GM12878 (cell line): ENCODE results near the gene RAB31. TPM values are rescaled to one million over a fixed set of nuclear protein-coding genes. Genes with fewer than 3 reads are reported as not detected.

ENCODE experiments used
- ATAC-seq: fragments of 200-7000 bp; cut with Tn5 transposase; 3 replicates; pipeline ENCODE4 v1.9.1; 2020; ENCODE audit warnings: mild to moderate bottlenecking, moderate library complexity
- BruUV-seq: library from RNA; stranded (reverse); fragments of 400-500 nt; replicated peaks from 2 replicates; lab custom pipeline; 2021; lab: Mats Ljungman, UMichigan
- CTCF ChIA-PET: fragments of 300-600 bp; sonication (Branson Sonifier 250); formaldehyde crosslinking; extraction: SDS; loops from one replicate; lab custom pipeline; 2021; ENCODE audit warnings: inconsistent platforms; lab: Yijun Ruan, JAX
- POLR2A ChIA-PET: fragments of 350-600 bp; formaldehyde crosslinking; extraction: SDS; loops from one replicate; lab custom pipeline; 2021; ENCODE audit warnings: inconsistent platforms; lab: Charles Lee
- RAD21 ChIA-PET: fragments of 300-600 bp; sonication (Branson Sonifier 250); formaldehyde crosslinking; loops from one replicate; lab custom pipeline; 2023; ENCODE audit warnings: antibody characterized with exemption; ENCODE audit not compliant: unreplicated experiment; lab: Charles Lee
- SMC1A ChIA-PET: fragments of 300-600 bp; sonication (Branson Sonifier 250); formaldehyde crosslinking; loops from one replicate; lab custom pipeline; 2023; ENCODE audit not compliant: unreplicated experiment, uncharacterized antibody; lab: Charles Lee
- DNase-seq: peaks from one replicate; pipeline ENCODE4 v3.0.0-alpha.2; 2011; ENCODE audit warnings: low read depth, low spot score
- FAIRE-seq: peaks from 3 replicates; lab custom pipeline; 2011; peaks lifted over from hg19 to GRCh38; lab: Jason Lieb, UNC
- H2AFZ ChIP-seq: 2 replicates; pipeline ENCODE4 v1.6.0; 2011; ENCODE audit warnings: low read depth, low read length, control low read depth; ENCODE audit not compliant: control insufficient read depth
- H3K27ac ChIP-seq: 2 replicates; pipeline ENCODE4 v1.5.1; 2011; ENCODE audit warnings: control low read depth; ENCODE audit not compliant: control insufficient read depth, insufficient read depth
- H3K27me3 ChIP-seq, 2 experiments: replicated peaks in 1 of 2; 2 replicates each; pipeline versions ENCODE4 v1.6.0 to v1.6.1; 2011; ENCODE audit warnings: low read length in 1 of 2; ENCODE audit not compliant: control insufficient read depth in 2 of 2, insufficient read depth in 2 of 2
- H3K36me3 ChIP-seq, 2 experiments: 2 replicates each; pipeline ENCODE4 v1.5.1; 2011; ENCODE audit warnings: low read length in 1 of 2; ENCODE audit not compliant: control insufficient read depth in 2 of 2, insufficient read depth in 2 of 2
- H3K4me1 ChIP-seq: 2 replicates; pipeline ENCODE4 v1.6.1; 2011; ENCODE audit warnings: mild to moderate bottlenecking, low read length, moderate library complexity, mixed read lengths; ENCODE audit not compliant: control insufficient read depth, insufficient read depth
- H3K4me2 ChIP-seq: 2 replicates; pipeline ENCODE4 v1.6.0; 2011; ENCODE audit warnings: control low read depth; ENCODE audit not compliant: control insufficient read depth, insufficient read depth
- H3K4me3 ChIP-seq: fragments of 200-600 bp; sonication (generic); 2 replicates; pipeline ENCODE4 v1.5.1; 2016
- H3K79me2 ChIP-seq: 2 replicates; pipeline ENCODE4 v1.6.0; 2011; ENCODE audit warnings: low read length; ENCODE audit not compliant: control insufficient read depth, insufficient read depth
- H3K9ac ChIP-seq: 2 replicates; pipeline ENCODE4 v1.8.0; 2011; ENCODE audit warnings: low read length, control low read depth, mixed read lengths; ENCODE audit not compliant: control insufficient read depth, insufficient read depth
- H3K9me3 ChIP-seq: replicated peaks from 3 replicates; pipeline ENCODE4 v1.5.1; 2011; ENCODE audit warnings: mild to moderate bottlenecking, low read length; ENCODE audit not compliant: control insufficient read depth, insufficient read depth
- H4K20me1 ChIP-seq: 2 replicates; pipeline ENCODE4 v1.6.0; 2011; ENCODE audit not compliant: control insufficient read depth, insufficient read depth
- BMI1 ChIP-seq: fragments of 450-650 bp; IDR thresholded peaks from 2 replicates; pipeline ENCODE4 v1.6.1; 2016; ENCODE audit warnings: mild to moderate bottlenecking, moderate library complexity, borderline replicate concordance
- CREB1 ChIP-seq: IDR thresholded peaks from 2 replicates; pipeline ENCODE4 v1.6.1; 2012; ENCODE audit warnings: low read depth, mild to moderate bottlenecking, inconsistent platforms
- HCFC1 ChIP-seq: fragments of 150-350 bp; IDR thresholded peaks from 2 replicates; pipeline ENCODE4 v1.6.1; 2014; ENCODE audit warnings: low read length
- LARP7 ChIP-seq: fragments of 450-650 bp; IDR thresholded peaks from 2 replicates; pipeline ENCODE4 v1.6.1; 2017; ENCODE audit warnings: mild to moderate bottlenecking
- MXI1 ChIP-seq: fragments of 150-350 bp; IDR thresholded peaks from 2 replicates; pipeline ENCODE4 v1.6.1; 2011; ENCODE audit warnings: low read depth, mild to moderate bottlenecking, inconsistent platforms, low read length, improper control_type of control experiment
- NBN ChIP-seq: fragments of 450-650 bp; IDR thresholded peaks from 2 replicates; pipeline ENCODE4 v1.6.1; 2016
- NFYA ChIP-seq: IDR thresholded peaks from 2 replicates; pipeline ENCODE4 v1.6.1; 2011; ENCODE audit warnings: low read depth, mild to moderate bottlenecking, low read length, improper control_type of control experiment, borderline replicate concordance
- POU2F2 ChIP-seq: IDR thresholded peaks from 3 replicates; pipeline ENCODE4 v1.6.1; 2011; ENCODE audit warnings: low read depth, mild to moderate bottlenecking, low read length, borderline replicate concordance
- STAT3 ChIP-seq: IDR thresholded peaks from 2 replicates; pipeline ENCODE4 v1.6.1; 2011; ENCODE audit warnings: low read depth, low read length, improper control_type of control experiment
- WRNIP1 ChIP-seq: IDR thresholded peaks from 2 replicates; pipeline ENCODE4 v1.6.1; 2011; ENCODE audit warnings: low read depth, low read length, improper control_type of control experiment, borderline replicate concordance
- ZNF217 ChIP-seq: fragments of 450-650 bp; IDR thresholded peaks from 2 replicates; pipeline ENCODE4 v1.6.1; 2017; ENCODE audit warnings: antibody characterized with exemption, mild to moderate bottlenecking
- in situ Hi-C: fragments of 300-500 bp; cut with MboI; formaldehyde crosslinking; loops from 9 replicates; pipeline ENCODE4 v1.14.3; 2018; ENCODE audit warnings: mixed read lengths
- intact Hi-C: fragments of 100-400 bp; cut with micrococcal nuclease; formaldehyde crosslinking; loops from one replicate; pipeline ENCODE4 v1.14.2; 2022; ENCODE audit not compliant: unreplicated experiment
- polyA plus RNA-seq, 11 experiments: library from polyadenylated mRNA; depleted of rRNA in 4 of 11; unstranded in 6 of 11; stranded (reverse) in 5 of 11; fragments of >200 nt; fragmentation: Nextera tagmentation in 4 of 11; fragmentation: Illumina TruSeq in 1 of 11; extraction: Ambion mirVana in 4 of 11; extraction: Trizol in 1 of 11; gene quantifications; 1 replicate in 1 of 11; 2 replicates in 10 of 11; pipeline versions ENCODE4 v1.2.1 to v1.2.3, GENCODE V29; 2011 to 2016; ENCODE audit warnings: inconsistent platforms in 2 of 11, missing spikeins in 2 of 11, low read depth in 1 of 11
- total RNA-seq, 4 experiments: library from RNA; depleted of rRNA in 3 of 4; stranded (reverse); fragments of >200 nt in 3 of 4; fragmentation: Illumina TruSeq in 1 of 4; extraction: Trizol in 1 of 4; gene quantifications; 2 replicates each; pipeline versions ENCODE4 v1.2.1 to v1.2.3, GENCODE V29; 2013 to 2021
- TF ChIP-seq, protein P1 (sequence below): fragments of 450-650 bp; IDR thresholded peaks from 2 replicates; pipeline ENCODE4 v1.6.1; 2018; ENCODE audit warnings: mild to moderate bottlenecking, low read depth, moderate library complexity; ENCODE audit not compliant: partially characterized antibody
- TF ChIP-seq, protein P2 (sequence below): fragments of 450-650 bp; IDR thresholded peaks from 2 replicates; pipeline ENCODE4 v1.6.1; 2016; ENCODE audit warnings: mild to moderate bottlenecking
- TF ChIP-seq, protein P3 (sequence below): IDR thresholded peaks from 2 replicates; pipeline ENCODE4 v1.6.1; 2012; ENCODE audit warnings: mild to moderate bottlenecking, low read depth, low read length
- TF ChIP-seq, protein P4 (sequence below): fragments of 450-650 bp; IDR thresholded peaks from 2 replicates; pipeline ENCODE4 v1.6.1; 2017; ENCODE audit warnings: mild to moderate bottlenecking, moderate library complexity

The RAB31 gene
- total and polyA plus RNA-seq, 10 of the 15 experiments (the other 5 are each of a cell fraction or from before 2014, with no cell fraction given) = 0.80 to 23.3 (median 12.2) TPM

DNA sequence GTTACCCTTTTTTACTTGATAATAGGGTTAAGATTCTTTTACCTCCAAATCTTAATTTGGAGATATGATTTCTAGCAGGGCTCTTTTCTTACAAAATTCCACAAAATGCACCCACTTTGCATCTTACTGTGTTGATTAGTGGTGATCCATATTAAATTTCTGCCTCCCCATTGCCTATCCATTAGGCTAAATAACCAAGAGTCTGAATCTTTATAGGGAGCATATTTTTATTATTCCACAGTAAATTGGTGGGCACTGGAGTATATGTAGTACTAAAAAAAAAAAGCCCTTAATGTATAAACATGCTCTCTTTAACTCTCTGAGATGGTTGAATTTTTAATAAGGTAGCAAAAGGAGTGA, 169.5 kb downstream of the RAB31 start:
- intact Hi-C loops (loop anchor here (10.0 kb wide), 1 partner anchor 67 kb away; no protein-coding TSS in a partner anchor), in situ Hi-C loops (no loop called here)
- FAIRE-seq = no peak
- RAD21 ChIA-PET = no interaction called here
- no peak for DNase-seq
- Histone ChIP-seq H3K9me3 (no peaks in the 10 kb centered on the region; the same call in 2 of the 3 replicates), H3K79me2 (no peaks in the 10 kb centered on the region), H3K9ac (no peak overlapping the region), H3K27ac (no peak overlapping the region), H3K27me3 (no peaks in the 10 kb centered on the region; a peak in 1 of 4 replicates), H3K4me2 (no peak overlapping the region), H4K20me1 (no peaks in the 10 kb centered on the region), H2AFZ (no peak overlapping the region), H3K4me3 (no peak overlapping the region), H3K36me3 (no peaks in the 10 kb centered on the region), H3K4me1 (no peaks in the 10 kb centered on the region)
- POLR2A ChIA-PET = no interaction called here
- ATAC-seq = no peak
- CTCF ChIA-PET = no interaction called here
- BruUV-seq = no TSS peak
- SMC1A ChIA-PET = no interaction called here
- TF ChIP-seq, protein P1, sequence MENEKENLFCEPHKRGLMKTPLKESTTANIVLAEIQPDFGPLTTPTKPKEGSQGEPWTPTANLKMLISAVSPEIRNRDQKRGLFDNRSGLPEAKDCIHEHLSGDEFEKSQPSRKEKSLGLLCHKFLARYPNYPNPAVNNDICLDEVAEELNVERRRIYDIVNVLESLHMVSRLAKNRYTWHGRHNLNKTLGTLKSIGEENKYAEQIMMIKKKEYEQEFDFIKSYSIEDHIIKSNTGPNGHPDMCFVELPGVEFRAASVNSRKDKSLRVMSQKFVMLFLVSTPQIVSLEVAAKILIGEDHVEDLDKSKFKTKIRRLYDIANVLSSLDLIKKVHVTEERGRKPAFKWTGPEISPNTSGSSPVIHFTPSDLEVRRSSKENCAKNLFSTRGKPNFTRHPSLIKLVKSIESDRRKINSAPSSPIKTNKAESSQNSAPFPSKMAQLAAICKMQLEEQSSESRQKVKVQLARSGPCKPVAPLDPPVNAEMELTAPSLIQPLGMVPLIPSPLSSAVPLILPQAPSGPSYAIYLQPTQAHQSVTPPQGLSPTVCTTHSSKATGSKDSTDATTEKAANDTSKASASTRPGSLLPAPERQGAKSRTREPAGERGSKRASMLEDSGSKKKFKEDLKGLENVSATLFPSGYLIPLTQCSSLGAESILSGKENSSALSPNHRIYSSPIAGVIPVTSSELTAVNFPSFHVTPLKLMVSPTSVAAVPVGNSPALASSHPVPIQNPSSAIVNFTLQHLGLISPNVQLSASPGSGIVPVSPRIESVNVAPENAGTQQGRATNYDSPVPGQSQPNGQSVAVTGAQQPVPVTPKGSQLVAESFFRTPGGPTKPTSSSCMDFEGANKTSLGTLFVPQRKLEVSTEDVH = no peak
- TF ChIP-seq HCFC1 (no peak), CREB1 (no peak), MXI1 (no peak), STAT3 (no peak), NFYA (no peak), POU2F2 (no peak), WRNIP1 (no peak), LARP7 (no peak), NBN (no peak), BMI1 (no peak), ZNF217 (no peak)
- TF ChIP-seq, protein P2, sequence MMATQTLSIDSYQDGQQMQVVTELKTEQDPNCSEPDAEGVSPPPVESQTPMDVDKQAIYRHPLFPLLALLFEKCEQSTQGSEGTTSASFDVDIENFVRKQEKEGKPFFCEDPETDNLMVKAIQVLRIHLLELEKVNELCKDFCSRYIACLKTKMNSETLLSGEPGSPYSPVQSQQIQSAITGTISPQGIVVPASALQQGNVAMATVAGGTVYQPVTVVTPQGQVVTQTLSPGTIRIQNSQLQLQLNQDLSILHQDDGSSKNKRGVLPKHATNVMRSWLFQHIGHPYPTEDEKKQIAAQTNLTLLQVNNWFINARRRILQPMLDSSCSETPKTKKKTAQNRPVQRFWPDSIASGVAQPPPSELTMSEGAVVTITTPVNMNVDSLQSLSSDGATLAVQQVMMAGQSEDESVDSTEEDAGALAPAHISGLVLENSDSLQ = no peak
- TF ChIP-seq, protein P3, sequence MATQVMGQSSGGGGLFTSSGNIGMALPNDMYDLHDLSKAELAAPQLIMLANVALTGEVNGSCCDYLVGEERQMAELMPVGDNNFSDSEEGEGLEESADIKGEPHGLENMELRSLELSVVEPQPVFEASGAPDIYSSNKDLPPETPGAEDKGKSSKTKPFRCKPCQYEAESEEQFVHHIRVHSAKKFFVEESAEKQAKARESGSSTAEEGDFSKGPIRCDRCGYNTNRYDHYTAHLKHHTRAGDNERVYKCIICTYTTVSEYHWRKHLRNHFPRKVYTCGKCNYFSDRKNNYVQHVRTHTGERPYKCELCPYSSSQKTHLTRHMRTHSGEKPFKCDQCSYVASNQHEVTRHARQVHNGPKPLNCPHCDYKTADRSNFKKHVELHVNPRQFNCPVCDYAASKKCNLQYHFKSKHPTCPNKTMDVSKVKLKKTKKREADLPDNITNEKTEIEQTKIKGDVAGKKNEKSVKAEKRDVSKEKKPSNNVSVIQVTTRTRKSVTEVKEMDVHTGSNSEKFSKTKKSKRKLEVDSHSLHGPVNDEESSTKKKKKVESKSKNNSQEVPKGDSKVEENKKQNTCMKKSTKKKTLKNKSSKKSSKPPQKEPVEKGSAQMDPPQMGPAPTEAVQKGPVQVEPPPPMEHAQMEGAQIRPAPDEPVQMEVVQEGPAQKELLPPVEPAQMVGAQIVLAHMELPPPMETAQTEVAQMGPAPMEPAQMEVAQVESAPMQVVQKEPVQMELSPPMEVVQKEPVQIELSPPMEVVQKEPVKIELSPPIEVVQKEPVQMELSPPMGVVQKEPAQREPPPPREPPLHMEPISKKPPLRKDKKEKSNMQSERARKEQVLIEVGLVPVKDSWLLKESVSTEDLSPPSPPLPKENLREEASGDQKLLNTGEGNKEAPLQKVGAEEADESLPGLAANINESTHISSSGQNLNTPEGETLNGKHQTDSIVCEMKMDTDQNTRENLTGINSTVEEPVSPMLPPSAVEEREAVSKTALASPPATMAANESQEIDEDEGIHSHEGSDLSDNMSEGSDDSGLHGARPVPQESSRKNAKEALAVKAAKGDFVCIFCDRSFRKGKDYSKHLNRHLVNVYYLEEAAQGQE = no peak
- TF ChIP-seq, protein P4, sequence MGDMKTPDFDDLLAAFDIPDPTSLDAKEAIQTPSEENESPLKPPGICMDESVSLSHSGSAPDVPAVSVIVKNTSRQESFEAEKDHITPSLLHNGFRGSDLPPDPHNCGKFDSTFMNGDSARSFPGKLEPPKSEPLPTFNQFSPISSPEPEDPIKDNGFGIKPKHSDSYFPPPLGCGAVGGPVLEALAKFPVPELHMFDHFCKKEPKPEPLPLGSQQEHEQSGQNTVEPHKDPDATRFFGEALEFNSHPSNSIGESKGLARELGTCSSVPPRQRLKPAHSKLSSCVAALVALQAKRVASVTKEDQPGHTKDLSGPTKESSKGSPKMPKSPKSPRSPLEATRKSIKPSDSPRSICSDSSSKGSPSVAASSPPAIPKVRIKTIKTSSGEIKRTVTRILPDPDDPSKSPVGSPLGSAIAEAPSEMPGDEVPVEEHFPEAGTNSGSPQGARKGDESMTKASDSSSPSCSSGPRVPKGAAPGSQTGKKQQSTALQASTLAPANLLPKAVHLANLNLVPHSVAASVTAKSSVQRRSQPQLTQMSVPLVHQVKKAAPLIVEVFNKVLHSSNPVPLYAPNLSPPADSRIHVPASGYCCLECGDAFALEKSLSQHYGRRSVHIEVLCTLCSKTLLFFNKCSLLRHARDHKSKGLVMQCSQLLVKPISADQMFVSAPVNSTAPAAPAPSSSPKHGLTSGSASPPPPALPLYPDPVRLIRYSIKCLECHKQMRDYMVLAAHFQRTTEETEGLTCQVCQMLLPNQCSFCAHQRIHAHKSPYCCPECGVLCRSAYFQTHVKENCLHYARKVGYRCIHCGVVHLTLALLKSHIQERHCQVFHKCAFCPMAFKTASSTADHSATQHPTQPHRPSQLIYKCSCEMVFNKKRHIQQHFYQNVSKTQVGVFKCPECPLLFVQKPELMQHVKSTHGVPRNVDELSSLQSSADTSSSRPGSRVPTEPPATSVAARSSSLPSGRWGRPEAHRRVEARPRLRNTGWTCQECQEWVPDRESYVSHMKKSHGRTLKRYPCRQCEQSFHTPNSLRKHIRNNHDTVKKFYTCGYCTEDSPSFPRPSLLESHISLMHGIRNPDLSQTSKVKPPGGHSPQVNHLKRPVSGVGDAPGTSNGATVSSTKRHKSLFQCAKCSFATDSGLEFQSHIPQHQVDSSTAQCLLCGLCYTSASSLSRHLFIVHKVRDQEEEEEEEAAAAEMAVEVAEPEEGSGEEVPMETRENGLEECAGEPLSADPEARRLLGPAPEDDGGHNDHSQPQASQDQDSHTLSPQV = no peak
